Stimulated activated CD8-positive, alpha-beta memory T cell treated with anti-CD3 and anti-CD28 coated beads, Interleukin-7, amount 100 ng/mL, for 24 hours (primary cell): ENCODE results near the gene OPTC.
"Not testable (repeated sequence)": the region's sequence is repeated elsewhere in the genome, so short reads cannot be mapped to it uniquely, and the experiment has no call there.

Source experiments
- DNase-seq: peaks from one replicate; pipeline ENCODE4 v3.0.0-alpha.2; 2020; ENCODE audit warnings: low read depth

OPTC gene

DNA sequence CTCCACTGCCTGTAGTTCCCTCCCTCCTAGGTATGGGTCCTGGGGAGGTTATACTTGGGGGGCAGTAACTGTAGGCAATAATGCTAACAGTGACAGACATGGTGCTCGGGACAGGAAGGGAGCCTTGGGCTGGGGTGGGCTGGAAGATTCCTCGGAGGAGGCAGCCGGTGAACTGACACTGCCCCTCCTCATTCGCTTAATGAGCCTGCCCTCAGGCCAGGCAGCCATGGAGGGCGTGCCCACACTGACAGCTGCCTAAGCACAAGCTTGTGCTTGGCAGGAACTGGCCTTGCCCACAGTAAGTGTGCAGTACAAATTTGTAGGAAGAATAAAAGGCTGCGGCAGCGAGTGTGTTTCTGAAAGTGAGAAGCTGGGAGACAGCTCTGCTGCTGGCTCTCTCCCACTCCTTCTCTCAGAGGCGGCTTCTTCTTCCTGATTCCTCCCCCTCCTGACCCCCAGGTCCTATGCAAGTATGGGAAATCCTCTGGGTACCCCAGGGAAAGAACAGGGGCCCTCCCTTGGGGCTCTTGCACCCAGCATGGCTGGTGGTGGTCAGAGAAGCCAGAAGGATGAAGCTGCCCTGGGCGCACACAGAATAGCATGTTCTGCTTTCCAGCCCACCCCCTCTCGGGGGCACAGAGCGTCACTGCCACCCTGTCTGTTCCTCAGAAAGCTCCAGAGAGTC lies 23.6 kb downstream of the OPTC start:
- no peak for DNase-seq

DNA sequence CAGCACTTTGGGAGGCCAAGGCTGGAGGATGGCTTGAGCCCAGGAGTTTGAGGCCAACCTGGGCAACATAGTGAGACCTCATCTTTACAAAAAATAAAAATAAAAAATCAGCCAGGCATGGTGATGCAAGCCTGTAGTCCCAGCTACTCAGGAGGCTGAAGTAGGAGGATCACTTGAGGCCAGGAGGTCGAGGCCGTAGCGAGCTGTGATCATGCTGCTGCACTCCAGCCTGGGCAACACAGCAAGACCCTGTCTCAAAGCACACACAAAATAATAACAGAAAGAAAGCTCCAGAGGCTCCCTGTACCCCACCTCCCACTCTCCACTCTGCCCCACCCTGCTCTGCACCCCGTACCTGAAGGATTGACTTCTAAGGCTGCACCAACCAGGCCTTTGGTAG lies 24.2 kb downstream of the OPTC start:
- not testable (repeated sequence) for DNase-seq

DNA sequence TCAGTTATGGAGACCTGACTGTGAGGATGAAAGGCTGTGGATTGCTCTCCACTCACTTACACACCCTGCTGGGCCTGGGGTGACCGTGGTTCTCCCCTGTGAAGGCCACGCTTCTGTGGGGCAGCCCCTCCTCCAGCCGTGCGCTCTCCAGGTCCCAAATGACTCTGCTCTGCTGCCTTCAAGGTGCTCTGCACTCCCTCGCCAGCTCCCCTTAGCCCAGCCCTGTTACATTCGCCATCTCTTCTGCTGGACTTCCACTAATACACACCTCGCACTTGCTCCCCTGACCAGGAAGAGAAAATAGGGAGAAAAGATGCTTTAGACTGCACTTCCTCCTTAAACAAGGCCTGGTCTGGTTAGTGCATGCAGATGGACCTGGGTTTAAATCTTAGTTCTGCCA lies 24.6 kb downstream of the OPTC start:
- no peak for DNase-seq

DNA sequence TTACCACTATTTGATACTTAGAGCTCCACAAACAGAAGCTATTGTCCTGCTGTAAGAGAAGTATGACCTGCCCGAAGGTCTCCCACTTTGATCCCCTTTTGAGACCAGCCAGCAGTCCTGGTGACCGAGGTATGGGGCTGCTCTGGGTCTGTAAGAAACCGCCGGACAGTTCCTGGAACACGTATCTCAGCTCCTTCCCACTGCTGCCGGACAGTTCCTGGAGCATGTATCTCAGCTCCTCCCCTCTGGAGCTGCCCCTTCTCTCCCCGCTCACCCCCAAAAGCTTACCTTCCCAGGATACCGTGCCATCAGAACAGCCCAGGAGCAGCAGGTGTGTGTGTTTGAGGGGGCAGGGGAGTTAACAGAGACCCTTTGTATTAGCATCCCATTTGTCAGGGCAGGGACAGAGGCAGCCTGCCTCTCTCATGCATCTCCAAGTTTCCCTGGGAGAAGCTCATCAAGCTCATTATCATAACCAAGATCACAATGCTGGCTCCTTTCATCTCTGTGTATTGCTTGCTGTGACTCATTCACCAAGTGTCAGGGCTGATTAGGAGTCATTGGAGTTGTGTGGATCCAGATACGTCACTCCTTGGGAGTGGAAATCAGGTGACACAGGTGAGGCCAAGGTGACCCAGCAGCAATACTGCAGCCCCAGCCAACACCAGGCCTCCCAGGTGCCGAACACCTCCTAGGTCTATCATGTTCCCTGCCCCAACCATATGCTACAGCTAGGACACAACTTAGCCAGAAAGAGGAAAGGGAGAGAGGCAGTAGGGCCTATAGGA lies 25.3 kb downstream of the OPTC start:
- DNase-seq, result no peak

DNA sequence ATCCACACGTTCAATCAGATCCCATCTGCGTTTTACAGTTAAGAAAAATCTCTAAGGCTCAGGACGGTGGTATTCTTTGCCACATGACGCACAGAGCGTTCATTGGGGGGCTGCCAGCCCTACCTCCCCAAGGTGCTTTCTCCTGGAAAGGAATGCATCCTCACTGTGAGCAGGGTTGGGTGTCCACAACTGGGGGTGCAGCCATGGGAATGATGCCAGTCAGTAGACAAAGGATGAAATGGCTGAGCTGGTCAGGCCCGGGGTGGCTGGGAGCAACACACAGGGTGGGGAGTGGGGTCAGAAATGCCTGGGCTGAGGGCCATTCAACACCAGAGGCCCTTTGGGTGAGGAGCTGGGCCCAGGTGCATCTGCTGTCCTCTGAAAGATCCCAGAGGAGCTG lies 25.9 kb downstream of the OPTC start:
- no peak for DNase-seq

DNA sequence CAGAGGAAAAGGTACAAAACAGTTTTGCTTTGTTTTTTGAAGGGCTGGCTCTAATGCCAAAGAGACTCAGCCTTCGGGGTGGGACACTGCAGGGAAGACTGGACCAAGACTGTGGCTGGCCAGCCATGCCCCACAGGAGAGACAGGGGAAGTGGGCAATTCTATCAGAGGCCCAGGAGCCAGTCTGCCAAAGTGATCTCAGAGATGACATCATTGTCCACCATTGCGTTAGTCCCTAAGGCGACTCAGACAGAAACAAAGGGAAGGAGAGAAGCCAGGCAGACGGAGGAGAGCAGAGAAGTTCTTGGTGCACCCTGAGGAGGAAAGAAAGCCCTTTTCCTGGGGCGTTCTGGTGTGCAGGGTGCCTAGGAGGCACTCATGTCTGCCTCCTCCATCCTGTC lies 26.4 kb downstream of the OPTC start:
- DNase-seq, result no peak

DNA sequence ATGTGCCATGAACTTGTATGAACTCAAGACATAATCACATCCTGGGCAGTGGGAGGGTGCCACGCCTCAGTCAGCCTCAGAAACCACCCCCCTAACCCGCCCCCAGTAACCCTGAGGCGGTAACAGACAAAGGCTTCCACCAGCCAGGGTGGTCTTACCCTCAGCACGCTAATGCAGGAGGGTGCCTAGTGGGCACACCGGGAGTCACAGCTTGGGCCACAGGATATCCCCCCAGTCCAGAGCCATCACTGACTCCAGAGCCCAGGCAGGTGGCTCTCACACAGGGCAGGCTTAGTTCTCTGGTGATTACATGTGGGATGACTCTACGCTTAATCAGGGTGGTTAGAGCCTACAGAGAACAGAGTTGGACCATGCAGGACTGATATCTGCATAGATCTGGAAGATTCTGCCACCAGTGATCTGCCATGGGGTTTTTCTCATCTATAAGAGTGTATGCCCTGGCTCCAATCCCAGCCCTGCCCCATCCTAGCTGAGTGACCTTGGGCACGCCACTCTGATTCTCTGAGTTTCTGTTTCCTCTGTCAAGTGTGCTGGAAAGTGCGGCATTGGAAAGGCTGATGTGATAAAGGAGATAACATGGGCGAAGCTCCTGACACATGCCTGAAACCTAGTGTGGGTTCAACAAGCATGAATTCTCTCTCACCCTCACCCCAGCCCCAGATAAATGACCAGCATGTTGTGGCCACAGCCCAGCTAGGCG lies 27.3 kb downstream of the OPTC start:
- DNase-seq, result no peak

DNA sequence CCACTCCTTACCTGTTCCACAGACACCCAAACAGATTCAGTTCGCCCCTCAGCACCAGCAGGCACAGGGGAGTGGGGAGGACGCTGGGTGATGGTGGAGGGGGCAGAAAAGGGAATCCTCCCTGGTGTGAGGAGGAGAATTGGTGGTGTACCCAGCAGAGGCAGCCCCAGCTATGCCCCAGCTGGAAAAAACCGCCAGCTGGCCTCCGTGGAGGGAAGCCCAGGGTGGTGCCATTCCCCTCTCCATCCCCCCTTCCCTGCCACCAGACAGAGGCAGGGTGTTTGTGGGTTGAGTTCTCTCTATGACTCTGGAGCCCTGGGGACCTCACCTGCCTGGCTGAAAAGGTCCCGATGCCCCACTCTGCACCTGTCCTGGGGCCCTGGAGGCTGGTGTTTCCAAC lies 27.9 kb downstream of the OPTC start:
- no peak for DNase-seq

DNA sequence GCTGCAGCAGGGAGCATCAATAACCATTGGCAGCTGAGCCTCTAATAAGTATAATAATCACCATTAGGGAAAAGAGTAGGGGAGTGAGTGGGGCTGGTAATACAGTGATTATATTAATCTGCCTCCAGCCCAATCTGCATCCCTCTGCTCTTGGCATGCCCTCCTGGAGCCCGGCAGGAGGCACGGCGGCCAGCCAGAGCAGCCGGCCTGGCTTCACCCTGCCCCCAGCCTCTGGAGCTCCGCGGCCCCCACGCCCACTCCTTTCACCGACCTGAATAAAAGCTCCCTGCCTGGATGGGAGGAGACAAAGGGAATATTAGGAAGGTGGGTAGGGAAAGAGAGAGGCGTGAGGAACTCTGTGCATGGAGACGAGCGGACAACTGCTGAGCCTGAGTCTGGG lies 28.3 kb downstream of the OPTC start:
- no peak for DNase-seq

DNA sequence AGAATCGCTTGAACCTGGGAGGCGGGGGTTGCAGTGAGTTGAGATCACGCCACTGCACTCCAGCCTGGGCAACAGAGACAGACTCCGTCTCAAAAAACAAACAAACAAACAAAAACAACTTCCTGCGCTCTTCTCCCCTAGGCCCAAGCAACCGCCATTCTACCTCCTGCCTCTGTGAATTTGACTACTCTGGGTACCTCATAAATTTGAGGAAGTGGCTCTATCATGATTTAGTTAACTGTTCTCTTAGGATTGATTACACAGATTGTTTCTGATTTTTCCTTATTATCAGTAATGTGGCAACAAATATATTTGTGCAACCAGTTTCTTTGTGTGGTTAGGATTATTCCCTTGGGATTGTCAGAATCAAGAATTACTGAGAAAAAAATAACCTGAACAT lies 29.7 kb downstream of the OPTC start:
- DNase-seq, result no peak

DNA sequence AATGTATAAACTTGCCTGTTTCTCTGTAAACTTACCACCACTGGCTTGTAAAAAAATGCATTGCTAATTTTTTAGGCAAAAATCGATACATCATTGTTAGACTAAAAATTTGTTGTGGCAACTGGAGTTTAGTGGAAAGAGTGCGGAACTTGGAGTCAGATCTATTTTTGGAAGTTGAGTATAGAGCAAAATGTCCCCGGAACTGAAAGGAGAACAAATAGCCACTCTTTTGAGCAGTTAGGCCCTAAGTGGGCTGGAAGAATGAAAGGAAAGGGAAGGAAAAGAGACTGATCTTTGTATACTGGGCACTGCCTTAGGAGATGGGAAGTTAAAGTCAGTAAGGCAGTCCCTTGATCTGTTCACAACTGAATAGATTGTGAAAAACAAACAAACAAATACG lies 30.2 kb downstream of the OPTC start:
- DNase-seq, result no peak

DNA sequence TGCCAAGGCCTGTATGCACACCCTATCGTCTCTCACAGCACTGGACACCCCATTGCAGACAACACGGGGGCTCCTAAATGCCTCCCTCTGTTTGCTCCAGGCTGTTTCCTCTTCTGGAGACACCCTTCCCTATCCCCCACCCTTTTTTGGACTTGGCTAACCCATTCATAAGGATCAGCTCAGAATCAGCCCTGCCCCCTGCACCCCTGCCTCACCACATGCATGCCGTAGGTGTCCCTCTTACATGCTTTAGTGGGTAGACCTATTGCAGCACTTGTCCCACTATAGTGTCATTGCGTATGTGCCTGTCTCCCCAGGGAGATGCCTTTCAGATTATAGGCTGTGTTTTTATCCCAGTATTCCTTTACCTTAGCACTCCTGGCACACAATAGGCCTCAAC lies 30.9 kb downstream of the OPTC start:
- DNase-seq, result no peak

DNA sequence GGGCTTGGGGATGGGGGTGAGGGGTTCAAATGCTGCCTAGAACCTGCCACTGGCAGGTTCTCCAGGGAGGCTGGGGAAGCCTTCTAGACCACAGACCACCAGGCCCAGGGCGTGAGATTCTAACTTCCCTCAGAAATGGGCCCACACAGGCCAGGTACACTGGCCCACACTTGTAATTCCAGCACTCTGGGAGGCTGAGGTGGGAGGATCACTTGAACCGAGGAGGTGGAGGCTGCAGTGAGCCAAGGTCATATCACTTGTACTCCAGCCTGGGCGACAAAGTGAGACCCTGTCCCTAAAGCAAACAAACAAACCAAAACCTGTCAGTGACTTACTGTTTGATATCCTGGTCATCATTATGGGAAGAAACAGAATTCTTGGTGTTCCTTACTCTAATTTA lies 31.7 kb downstream of the OPTC start:
- no peak for DNase-seq

DNA sequence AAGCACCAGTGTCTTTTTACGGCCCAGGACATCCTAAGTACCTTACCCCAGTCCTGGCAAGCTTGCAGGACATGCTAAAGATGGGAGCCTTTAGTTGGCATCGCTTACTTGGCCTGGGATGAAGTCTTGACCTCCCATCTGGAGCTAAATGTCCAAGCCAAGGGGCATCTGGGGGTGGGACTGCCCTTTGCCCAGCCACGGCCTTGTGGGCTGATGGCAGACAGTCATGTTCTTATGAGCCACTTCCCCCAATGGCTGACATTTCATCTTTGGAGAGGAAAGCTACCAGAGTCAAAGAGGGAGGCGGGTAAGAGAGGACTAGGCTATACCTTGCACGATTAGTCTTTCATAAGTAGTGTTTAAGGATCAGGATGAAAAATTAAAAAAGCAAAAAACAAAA lies 32.2 kb downstream of the OPTC start:
- DNase-seq, result no peak

DNA sequence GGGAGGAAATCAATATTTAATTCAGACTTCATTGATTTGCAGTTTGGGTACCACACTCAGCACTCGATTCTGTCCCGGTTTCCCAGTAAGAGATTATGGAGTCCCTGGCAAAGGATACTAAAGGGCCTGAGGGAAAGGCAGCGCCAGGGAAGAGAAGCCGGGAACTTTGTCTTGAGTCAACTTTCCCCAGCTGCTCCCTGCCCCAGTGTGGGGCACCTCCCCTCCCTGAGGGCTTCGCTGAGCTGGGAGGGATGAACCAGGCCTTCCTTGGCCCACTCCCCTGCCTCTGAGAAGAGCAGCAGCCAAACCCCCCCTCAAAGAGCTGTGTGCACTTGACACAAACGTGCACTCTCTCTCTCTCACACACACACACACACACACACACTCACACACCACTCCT lies 32.6 kb downstream of the OPTC start:
- DNase-seq, result no peak

DNA sequence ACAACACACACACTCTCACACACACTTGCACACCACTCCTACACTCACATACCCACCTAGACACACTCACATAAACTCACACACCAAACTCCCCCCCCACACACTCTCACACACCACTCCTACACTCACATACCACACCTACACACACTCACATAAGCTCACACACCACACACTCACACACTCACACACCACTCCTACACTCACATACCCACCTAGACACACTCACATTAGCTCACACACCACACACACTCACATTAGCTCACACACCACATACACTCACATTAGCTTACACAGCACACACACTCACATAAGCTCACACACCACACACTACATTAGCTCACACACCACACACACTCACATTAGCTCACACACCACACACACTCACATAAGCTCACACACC lies 33.1 kb downstream of the OPTC start:
- no peak for DNase-seq

DNA sequence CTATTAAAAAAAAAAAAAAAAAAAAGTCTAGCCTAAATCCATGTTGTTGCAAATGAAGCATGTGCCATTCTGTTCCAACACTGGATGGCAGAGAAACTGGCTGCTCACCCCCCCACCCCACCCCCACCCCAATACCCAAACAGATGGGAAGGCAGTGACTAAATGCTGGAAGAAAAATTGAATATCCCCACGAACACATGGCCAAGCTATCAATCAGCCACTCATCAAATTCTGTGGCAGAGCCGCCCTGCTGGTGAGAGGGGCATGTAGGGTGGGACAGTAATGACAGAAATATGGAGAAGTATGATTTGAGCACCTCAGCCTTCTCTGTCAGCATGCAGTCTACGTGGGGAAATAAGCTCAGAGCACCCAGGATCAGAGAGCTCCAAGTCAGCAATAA lies 34.1 kb downstream of the OPTC start:
- no peak for DNase-seq

DNA sequence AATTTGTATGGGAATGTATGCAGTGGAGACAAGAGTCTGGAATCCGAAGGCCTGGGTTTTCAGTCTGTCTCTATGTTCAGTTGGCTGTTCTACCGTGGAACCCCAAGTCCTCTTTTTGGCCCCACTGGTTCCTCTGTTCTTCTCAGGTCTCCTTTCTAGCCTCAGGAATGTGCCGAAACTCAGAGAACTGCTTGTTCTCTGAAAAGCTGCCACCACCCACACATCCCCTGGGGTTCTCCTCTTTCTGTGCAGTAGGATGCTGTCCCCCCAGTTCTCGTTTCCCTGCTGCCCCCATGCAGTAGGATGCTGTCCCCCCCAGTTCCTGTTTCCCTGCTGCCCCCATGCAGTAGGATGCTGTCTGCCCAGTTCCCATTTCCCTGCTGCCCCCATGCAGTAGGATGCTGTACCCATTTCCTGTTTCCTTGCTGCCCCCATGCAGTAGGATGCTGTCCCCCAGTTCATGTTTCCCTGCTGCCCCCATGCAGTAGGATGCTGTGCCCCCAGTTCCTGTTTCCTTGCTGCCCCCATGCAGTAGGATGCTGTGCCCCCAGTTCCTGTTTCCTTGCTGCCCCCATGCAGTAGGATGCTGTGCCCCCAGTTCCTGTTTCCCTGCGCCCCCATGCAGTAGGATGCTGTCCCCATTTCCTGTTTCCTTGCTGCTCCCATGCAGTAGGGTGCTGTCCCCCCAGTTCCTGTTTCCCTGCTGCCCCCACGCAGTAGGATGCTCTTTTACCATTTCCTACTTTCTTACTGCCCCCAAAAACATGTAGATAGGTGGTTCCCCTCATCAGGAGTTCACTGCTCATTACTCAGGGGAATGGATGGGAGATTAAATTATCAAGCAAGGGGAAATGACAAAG lies 35.3 kb downstream of the OPTC start:
- DNase-seq, result no peak

DNA sequence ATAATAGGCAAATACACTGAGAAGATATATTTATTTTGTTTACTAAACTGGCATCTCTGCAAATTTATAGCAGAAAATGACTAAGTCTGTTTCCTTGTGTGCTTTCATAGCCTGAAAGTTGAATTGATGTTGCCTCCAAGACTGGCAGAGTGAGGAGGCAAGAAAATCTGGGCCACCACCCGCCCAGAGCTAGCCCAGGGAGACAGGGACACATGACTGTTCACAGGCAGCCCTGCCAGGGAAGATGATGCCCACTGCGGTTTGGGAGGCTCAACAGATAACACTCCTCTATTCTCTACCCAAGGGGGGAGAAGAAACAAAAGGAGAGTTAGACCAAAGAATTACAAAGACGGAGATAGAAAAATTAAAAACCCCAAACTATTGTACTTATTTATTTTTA lies 37.1 kb downstream of the OPTC start:
- DNase-seq, result no peak

DNA sequence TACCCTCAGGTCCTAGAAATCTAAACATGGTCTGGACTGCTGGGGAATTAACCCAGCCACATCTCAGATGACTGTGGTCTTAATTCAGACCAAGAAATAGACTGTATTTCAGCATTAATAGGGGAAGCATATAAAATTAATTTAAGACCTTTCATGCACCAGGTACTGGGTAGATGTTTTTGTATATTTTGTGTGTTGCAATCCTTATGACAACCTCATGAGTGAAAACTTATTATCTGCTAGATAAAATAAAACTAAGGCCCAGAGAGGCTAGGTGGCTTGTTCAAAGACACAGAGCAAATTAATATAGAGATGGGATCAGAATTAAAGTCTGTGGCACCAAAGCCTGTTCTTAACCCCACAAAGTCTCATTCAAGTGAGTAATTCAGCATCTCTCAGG lies 40.1 kb downstream of the OPTC start:
- DNase-seq, result no peak

DNA sequence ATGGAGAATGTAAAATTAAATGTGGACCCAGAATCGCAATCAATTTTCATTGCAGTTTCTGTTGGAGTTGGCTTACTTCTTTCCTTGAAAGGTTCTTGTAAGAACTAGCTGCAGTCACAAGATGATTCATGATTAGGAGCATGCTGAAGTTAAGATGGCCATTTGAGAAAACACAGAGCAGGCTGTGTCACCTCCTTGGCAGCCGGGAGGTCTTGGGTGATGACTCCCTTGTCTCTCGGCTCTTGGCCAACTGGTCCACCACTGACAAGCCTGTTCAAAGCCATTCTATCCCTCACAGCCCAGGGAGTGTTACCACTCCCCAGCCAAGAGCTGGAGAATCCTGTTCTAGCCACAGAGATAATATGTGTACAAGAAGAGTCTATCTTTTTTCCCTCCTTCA lies 40.6 kb downstream of the OPTC start:
- no peak for DNase-seq

DNA sequence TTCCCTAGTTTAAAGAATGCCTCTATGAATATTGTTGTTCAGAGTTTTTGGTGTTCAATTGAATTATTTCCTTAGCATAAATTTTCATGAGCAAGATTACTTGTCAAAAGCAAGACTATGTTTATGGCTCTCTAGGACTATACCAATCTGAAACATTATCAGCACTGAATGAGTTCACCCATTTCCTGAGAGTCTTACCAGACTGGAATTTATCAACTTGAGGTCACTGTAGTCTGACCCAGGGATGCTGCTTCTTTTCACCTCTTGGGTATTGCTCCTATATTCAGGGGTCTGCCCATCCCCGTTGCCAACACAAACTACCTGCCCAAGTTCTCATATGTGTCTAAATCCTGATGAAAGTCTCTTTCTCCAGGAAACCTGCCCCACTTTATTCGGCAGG lies 42.6 kb downstream of the OPTC start:
- DNase-seq, result no peak
